Osteoblast (primary cell): ENCODE data around the gene OPCML. TPM values are rescaled to one million over a fixed set of nuclear protein-coding genes. Genes with fewer than 3 reads are reported as not detected.

Experiments
- DNase-seq: peaks from one replicate; pipeline ENCODE4 v3.0.0; 2011; ENCODE audit warnings: low spot score, mixed read lengths; ENCODE audit not compliant: insufficient read length; ENCODE audit errors: missing footprints
- H2AFZ ChIP-seq: 2 replicates; pipeline ENCODE4 v1.6.0; 2011; ENCODE audit warnings: mild to moderate bottlenecking, low read length
- H3K27ac ChIP-seq: 2 replicates; pipeline ENCODE4 v1.5.1; 2011; ENCODE audit warnings: mild to moderate bottlenecking, low read depth, low read length, moderate library complexity
- H3K27me3 ChIP-seq: 2 replicates; pipeline ENCODE4 v1.6.0; 2012; ENCODE audit warnings: mild to moderate bottlenecking, control low read depth, inconsistent platforms, low read length, moderate library complexity; ENCODE audit not compliant: insufficient read depth
- H3K36me3 ChIP-seq: 2 replicates; pipeline ENCODE4 v1.5.1; 2011; ENCODE audit warnings: mild to moderate bottlenecking, low read length, control low read depth, moderate library complexity; ENCODE audit not compliant: insufficient read depth
- H3K4me1 ChIP-seq: 2 replicates; pipeline ENCODE4 v1.5.1; 2011; ENCODE audit warnings: mild to moderate bottlenecking, low read length, control low read depth, moderate library complexity; ENCODE audit not compliant: insufficient read depth
- H3K4me2 ChIP-seq: 2 replicates; pipeline ENCODE4 v1.6.0; 2011; ENCODE audit warnings: mild to moderate bottlenecking, low read length; ENCODE audit not compliant: insufficient read depth
- H3K4me3 ChIP-seq: fragments of 200-600 bp; sonication (generic); 3 replicates; pipeline ENCODE4 v1.5.1; 2012; ENCODE audit warnings: mild to moderate bottlenecking, low read length, inconsistent platforms; ENCODE audit not compliant: insufficient read depth
- H3K79me2 ChIP-seq: 2 replicates; pipeline ENCODE4 v1.6.0; 2012; ENCODE audit warnings: mild to moderate bottlenecking, low read length, control low read depth, inconsistent platforms; ENCODE audit not compliant: insufficient read depth
- H3K9me3 ChIP-seq: 2 replicates; pipeline ENCODE4 v1.5.1; 2011; ENCODE audit warnings: low read depth, low read length, control low read depth
- H4K20me1 ChIP-seq: 2 replicates; pipeline ENCODE4 v1.6.0; 2012; ENCODE audit warnings: mild to moderate bottlenecking, low read length, control low read depth; ENCODE audit not compliant: insufficient read depth
- CTCF ChIP-seq: IDR thresholded peaks from 2 replicates; pipeline ENCODE4 v1.5.1; 2011; ENCODE audit warnings: mild to moderate bottlenecking, low read depth, low read length, moderate library complexity; ENCODE audit errors: extremely low read depth
- total RNA-seq: library from RNA; depleted of rRNA; stranded (reverse); fragments of >200 nt; gene quantifications from 2 replicates; pipeline ENCODE4 v1.2.3, GENCODE V29; 2012

Gene OPCML
- total RNA-seq, 1 donor: 0.36 TPM

DNA sequence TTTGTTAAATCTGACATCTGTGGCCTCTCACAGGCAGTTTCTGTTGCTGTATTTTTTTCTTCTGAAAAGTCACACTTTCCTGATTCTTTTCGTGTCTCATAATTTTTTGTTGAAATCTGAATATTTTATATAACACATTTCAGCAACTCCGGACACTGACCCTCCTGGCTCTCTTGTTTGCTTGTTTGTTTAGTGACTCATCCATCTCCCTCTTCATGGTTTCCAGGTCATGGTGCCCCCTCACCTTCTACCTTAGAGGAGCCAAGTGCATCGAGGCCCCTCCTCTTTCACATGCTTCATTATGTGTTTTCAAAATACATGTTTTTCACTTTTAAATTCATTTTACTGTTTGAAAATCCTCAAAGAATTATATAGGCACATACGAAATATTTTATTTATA lies 562.4 kb downstream of the OPCML start:
- Histone ChIP-seq H4K20me1 (no peaks in the 10 kb centered on the region), H2AFZ (no peak overlapping the region), H3K36me3 (no peaks in the 10 kb centered on the region), H3K79me2 (no peaks in the 10 kb centered on the region), H3K4me3 (no peak overlapping the region), H3K4me2 (no peak overlapping the region), H3K9me3 (no peaks in the 10 kb centered on the region), H3K4me1 (no peaks in the 10 kb centered on the region), H3K27ac (no peak overlapping the region), H3K27me3 (peaks cover 2% of the 10 kb centered on the region)
- DNase-seq: no peak
- no peak for TF ChIP-seq CTCF

GRCh38 chr11:132962041-132962440 lies 570.3 kb downstream of the OPCML start:
- no peak overlapping the region for H3K27ac ChIP-seq
- no peak for TF ChIP-seq CTCF
- H3K36me3 ChIP-seq: no peaks in the 10 kb centered on the region
- no peak overlapping the region for H2AFZ ChIP-seq
- H3K9me3 ChIP-seq: no peaks in the 10 kb centered on the region
- H3K4me1 ChIP-seq: no peaks in the 10 kb centered on the region
- H3K27me3 ChIP-seq: no peaks in the 10 kb centered on the region
- no peaks in the 10 kb centered on the region for H3K79me2 ChIP-seq
- H4K20me1 ChIP-seq: no peaks in the 10 kb centered on the region
- peak overlapping the region; percentile 43 for H3K4me2 ChIP-seq
- H3K4me3 ChIP-seq: peak overlapping the region; percentile 5
- DNase-seq: no peak

DNA sequence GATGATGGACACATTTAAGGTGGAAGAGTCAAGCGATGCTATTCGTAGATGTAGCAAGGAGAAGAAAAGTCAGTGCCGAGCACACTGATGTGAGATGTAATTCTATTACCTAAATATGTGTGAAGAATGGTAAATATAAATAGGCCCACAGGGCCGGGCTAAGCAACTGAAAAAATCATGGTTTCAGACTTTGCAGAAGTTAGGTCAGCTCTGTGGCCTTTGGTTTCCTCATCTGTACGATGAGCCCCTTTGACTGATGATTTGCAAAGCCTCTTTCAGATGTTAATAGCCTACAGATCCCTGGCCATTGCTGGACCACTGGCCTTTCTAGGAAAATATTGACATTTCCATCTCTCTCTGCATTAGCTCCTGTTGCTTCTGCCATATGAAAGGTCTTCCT lies 570.8 kb downstream of the OPCML start:
- H4K20me1 ChIP-seq: no peaks in the 10 kb centered on the region
- H3K27me3 ChIP-seq: no peaks in the 10 kb centered on the region
- H3K79me2 ChIP-seq: no peaks in the 10 kb centered on the region
- H3K4me3 ChIP-seq: no peak overlapping the region
- no peaks in the 10 kb centered on the region for H3K4me1 ChIP-seq
- no peaks in the 10 kb centered on the region for H3K9me3 ChIP-seq
- no peaks in the 10 kb centered on the region for H3K36me3 ChIP-seq
- no peak overlapping the region for H2AFZ ChIP-seq
- peak overlapping the region; percentile 43 for H3K4me2 ChIP-seq
- H3K27ac ChIP-seq: no peak overlapping the region
- DNase-seq: no peak
- no peak for TF ChIP-seq CTCF

GRCh38 chr11:132960273-132961078 lies 571.8 kb downstream of the OPCML start:
- H3K4me1 ChIP-seq: no peaks in the 10 kb centered on the region
- no peak overlapping the region for H3K4me3 ChIP-seq
- TF ChIP-seq CTCF: no peak
- H3K27ac ChIP-seq: no peak overlapping the region
- H3K36me3 ChIP-seq: no peaks in the 10 kb centered on the region
- no peaks in the 10 kb centered on the region for H3K79me2 ChIP-seq
- no peaks in the 10 kb centered on the region for H3K9me3 ChIP-seq
- H3K4me2 ChIP-seq: no peak overlapping the region
- H4K20me1 ChIP-seq: no peaks in the 10 kb centered on the region
- H2AFZ ChIP-seq: no peak overlapping the region
- H3K27me3 ChIP-seq: no peaks in the 10 kb centered on the region
- no peak for DNase-seq
